Measurements from ENCODE around the gene PIGQ.

GRCh38 chr16:608019-608418, 38.3 kb downstream of the PIGQ start:
- TF ChIP-seq CTCF (IDR thresholded peaks at IDR 0.05; ENCODE audit: insufficient read depth, low read length, poor library complexity, severe bottlenecking) = no peak
- no peak for TF ChIP-seq EZH2phosphoT487 (conservative IDR thresholded peaks at IDR 0.05; ENCODE audit: low read length)
